HTERT RPE-1 (cell line): ENCODE measurements around the gene CIZ1.
"Not testable (repeated sequence)": the region's sequence is repeated elsewhere in the genome, so short reads cannot be mapped to it uniquely, and the experiment has no call there.

ENCODE experiments used
- in situ Hi-C: fragments of 300-500 bp; cut with MboI; formaldehyde crosslinking; loops from 4 replicates; pipeline ENCODE4 v1.14.3; 2020; ENCODE audit warnings: low sequenced_read_pairs

Gene CIZ1

GRCh38 chr9:128190516-128191405 lies 611 bp downstream of the CIZ1 start:
- in situ Hi-C loops, result no loop called here

GRCh38 chr9:128190013-128190412 lies 1.4 kb downstream of the CIZ1 start:
- in situ Hi-C loops, result no loop called here

DNA sequence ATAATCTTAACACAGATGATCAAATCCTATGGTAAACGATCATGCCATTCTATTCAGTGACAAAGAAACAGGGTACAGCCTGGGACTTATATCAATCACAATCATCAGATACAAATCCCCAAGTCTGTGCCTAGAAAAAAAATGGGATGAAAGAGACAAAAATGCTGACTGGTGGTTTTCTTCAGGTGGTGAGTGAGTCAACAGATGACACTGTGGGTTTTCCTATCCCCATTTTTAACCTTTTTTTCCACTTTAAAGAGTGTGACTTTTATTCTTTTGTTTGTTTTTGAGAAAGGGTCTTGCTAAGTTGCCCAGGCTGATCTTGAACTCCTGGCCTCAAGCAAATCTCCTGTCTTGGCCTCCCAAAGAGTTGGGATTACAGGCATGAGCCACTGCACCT lies 3.2 kb downstream of the CIZ1 start:
- in situ Hi-C loops, result no loop called here

DNA sequence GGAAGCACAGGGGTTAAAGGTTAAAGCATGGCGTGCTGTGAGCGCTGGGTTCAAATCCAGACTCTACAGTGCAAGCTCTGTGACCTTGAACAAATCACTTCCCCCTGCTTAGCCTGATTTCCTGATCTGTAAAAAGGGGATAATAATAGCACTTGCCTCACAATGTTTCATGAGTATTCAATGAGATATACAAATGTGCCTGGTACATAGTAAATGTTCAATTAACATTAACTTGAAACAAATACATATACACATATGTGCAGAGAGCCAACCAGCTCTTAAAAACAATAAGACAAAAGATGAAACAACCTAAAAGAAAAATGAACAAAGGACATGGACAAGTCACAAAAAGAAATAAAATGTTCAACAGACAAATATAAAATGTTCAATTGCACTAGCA lies 4.0 kb downstream of the CIZ1 start:
- in situ Hi-C loops, result no loop called here

DNA sequence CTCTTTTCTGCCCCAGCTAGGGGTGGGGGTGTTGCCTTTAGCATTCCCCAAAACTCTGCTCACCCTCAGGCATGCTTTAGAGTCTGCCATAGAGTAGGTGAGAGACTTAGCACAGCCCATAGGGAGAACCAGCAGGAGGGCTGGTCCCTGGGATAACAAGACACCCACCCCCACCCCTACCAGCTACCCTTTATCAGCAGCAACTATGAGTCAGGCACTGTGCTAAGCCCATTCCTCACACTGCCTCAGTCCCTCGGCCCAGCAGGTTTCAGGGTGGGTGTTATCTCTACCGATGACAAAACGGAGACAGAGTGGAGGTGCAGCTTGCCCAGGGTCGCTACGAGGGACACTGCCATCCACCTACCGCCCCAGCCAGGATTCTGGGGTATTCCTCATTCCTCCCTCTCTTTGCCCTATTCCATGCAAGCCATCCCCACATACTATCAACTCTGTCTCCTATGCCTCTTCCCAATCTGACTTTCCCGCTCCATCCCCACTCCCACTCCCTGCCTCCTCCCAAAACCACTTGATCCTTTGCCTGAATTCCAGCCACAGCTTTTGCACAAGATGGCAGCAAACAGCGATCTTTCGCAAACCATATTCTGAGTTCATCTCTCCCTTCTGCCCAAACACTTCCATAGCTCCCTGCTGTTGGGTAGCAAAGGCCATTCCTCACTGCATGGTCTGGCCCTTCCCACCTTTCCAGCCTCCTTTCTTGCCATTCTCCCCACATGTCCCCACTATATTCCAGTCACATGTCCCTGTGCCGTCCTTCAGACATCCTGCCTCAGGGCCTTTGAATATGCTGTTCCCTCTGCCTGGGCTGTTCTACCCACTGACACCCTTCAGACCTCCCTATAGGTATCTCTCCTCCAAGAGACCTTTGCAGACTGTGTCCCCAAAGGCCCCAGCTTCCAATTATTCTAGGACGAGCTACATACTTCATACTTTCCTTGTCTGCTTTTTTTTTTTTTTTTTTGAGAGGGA lies 5.1 kb downstream of the CIZ1 start:
- in situ Hi-C loops, result no loop called here

- in situ Hi-C loops, result no loop called here
These were observed 8.3 kb downstream of the CIZ1 start for GRCh38 chr9:128182893-128183588.

GRCh38 chr9:128181480-128181879 lies 9.9 kb downstream of the CIZ1 start:
- in situ Hi-C loops, result not testable (repeated sequence)

- in situ Hi-C loops, result no loop called here
These were observed 10.9 kb downstream of the CIZ1 start for GRCh38 chr9:128180447-128180846.

DNA sequence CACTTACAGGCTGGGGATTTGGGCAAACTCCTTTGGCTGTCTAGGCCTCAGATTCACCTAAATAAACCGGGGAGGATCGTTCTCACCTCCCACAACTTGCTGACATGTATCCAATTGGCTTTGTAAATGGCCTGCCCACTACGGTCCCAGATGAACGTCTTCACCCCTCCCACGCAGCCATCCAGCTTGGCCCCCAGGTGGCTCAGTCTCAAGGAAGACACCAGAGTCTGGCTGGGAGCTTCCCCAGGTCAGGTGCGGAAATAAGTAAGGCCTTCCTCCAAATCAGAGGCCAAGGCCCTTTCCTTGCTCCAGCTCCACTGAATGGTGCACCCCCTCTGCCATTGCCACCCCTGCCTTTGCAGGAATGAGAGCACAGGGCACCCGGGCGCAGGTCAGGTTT lies 11.4 kb downstream of the CIZ1 start:
- in situ Hi-C loops, result no loop called here

- in situ Hi-C loops, result no loop called here
These were observed 12.5 kb downstream of the CIZ1 start for GRCh38 chr9:128178806-128179431.

- in situ Hi-C loops, result no loop called here
These were observed 15.6 kb downstream of the CIZ1 start for GRCh38 chr9:128175726-128176125.

DNA sequence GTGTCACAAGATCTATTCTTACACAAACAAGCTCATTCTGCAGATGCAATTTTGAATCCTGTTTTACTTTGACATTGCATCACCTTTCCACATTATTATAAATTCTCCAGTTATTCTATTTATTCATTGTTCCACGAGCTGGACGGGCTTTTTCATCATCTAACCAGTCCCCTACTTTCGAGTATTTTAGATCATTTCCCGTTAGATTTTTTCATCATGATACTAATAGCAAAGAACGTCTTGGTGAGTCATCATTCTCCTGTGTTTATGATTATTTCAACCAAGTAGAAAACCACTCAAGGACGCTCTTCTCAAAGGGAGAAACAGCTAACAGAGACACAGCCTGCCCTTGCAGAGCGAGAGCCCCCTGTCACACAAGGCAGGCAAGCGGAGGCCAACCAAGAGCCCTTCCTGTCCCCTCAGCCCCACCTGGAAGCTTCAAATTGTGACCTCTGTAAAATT lies 16.2 kb downstream of the CIZ1 start:
- in situ Hi-C loops, result no loop called here

- in situ Hi-C loops, result no loop called here
These were observed 17.3 kb downstream of the CIZ1 start for GRCh38 chr9:128174062-128174461.

DNA sequence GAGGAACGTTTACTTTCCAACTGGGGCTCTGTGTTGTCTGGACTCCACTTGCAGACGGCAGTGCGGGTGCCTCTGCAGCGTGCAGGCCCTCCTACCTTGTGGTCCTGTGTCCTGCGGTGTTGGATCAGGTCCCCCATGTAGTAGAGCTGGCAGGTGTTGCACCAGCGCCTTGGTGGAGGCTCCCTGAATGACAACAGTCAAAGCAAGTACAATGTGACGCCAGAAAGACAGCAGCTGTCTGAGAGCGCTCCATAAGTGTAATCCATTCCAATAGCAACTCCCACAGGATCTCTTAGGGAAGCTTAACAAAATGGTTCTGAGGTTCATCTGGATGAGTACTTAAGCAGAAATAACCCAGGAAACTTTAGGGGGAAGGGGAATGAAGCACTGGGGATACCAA lies 21.4 kb downstream of the CIZ1 start:
- in situ Hi-C loops, result no loop called here

GRCh38 chr9:128169492-128169891 lies 21.9 kb downstream of the CIZ1 start:
- in situ Hi-C loops, result no loop called here

DNA sequence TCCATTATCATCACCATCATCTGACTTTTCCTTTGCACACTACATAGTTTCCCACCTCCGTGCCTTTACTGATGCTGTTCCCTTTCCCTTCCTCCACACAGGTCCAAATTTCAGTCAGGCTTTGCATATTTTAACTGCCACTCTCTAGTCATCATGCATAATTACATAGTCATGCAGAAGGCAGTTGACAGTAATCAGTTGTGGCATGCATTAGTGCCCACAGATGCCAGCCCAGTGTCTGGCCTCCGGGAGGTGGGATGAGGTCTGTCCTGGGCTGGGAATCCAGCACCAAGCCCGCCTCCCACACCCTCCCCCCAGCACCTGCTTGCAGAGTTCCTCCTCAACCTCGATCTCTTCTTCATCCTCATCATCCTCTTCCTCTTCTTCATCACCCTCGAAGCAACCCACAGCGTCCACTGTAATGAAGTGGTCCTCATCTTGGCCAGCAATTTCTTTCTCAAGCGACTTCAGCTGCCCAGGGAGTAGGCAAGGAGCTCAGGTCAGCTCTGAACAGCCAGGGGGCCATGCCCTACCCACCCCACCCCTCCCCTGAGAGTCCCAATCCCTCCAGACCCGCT lies 22.6 kb downstream of the CIZ1 start:
- in situ Hi-C loops, result no loop called here

- in situ Hi-C loops, result no loop called here
These were observed 24.2 kb downstream of the CIZ1 start for GRCh38 chr9:128167209-128167608.

DNA sequence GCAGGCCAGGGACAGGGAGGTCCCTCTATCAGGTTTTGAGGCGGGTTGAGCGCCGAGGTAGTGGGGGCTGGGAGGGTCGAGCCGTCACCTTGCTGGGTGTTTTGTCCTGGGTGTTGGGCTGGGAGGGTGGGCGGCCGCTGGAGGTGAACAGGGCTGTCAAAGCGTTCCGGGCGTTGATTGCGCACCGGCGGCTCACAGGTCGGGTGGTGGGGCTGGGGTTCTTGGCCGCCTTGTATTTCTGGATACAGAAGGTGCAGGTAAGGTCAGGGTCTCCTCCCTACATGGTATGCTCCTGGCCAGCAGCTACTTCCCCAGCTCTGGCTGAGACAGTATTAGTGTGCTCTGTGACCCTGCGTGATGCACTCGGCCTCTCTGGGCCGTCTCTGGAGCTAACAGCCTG lies 25.2 kb downstream of the CIZ1 start:
- in situ Hi-C loops, result no loop called here

DNA sequence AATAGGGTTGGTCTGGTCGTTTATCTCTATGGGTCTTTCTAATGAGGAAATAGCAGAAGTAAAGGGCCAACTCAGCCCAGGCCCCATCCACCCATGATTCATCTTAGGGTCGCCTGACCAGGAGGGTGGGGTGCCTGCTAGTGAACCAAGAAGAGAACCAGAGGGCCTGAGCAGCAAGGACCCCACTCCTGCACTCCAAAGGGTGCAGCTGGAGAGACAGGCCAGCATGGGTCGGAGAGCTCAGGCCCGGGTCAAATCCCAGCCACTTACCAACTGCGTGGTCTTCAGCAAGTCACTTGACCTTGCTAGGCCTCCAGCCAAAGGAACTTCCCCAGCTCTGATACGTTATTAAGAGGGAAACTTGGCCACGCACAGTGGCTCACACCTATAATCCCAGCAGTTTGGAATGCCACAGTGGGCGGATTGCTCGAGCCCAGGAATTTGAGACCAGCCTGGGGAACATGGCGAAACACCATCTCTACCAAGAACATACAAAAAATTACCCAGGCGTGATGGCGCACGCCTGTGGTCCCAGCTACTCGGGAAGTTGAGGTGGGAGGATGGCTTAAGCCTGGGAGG lies 27.0 kb downstream of the CIZ1 start:
- in situ Hi-C loops, result no loop called here
